Right lobe of liver (tissue), 6 donors: ENCODE results near the gene MED27. TPM values are rescaled to one million over a fixed set of nuclear protein-coding genes. Genes with fewer than 3 reads are reported as not detected.

Experiments
- ATAC-seq, 4 donors: fragments of 200-7000 bp; cut with Tn5 transposase; one replicate each; pipeline ENCODE4 v1.9.1; 2020; ENCODE audit warnings: mild to moderate bottlenecking in 4 of 4, moderate library complexity in 4 of 4
- DNase-seq, 3 donors: peaks; one replicate each; pipeline ENCODE4 v3.0.0-alpha.2; 2020
- H3K27ac ChIP-seq, 3 donors: fragments of 200-600 bp; one replicate each; pipeline ENCODE4 v1.8.0; 2022
- H3K27me3 ChIP-seq, 2 donors: fragments of 200-600 bp; one replicate each; pipeline ENCODE4 v1.8.0; 2022
- H3K36me3 ChIP-seq, 4 donors: fragments of 200-600 bp; sonication (generic) in 1 of 4; one replicate each; pipeline versions ENCODE4 v1.5.1 to v1.8.0; 2017 to 2022; ENCODE audit warnings: control low read depth in 1 of 4
- H3K4me1 ChIP-seq, 4 donors: fragments of 200-600 bp; sonication (generic) in 1 of 4; one replicate each; pipeline versions ENCODE4 v1.5.1 to v1.8.0; 2017 to 2022; ENCODE audit warnings: control low read depth in 1 of 4
- H3K4me3 ChIP-seq, 3 donors: fragments of 200-600 bp; one replicate each; pipeline ENCODE4 v1.8.0; 2022
- H3K9me3 ChIP-seq, 4 donors: fragments of 200-600 bp; sonication (generic) in 1 of 4; one replicate each; pipeline versions ENCODE4 v1.5.1 to v1.8.0; 2017 to 2022; ENCODE audit warnings: control low read depth in 1 of 4
- CTCF ChIP-seq, 4 donors: fragments of 200-600 bp in 3 of 4; fragments of 450-650 bp in 1 of 4; IDR thresholded peaks; one replicate each; pipeline versions ENCODE4 v1.5.1 to v1.8.0; 2016 to 2022; ENCODE audit warnings: antibody characterized with exemption in 4 of 4, mild to moderate bottlenecking in 2 of 4
- POLR2A ChIP-seq: fragments of 450-650 bp; IDR thresholded peaks from one replicate; pipeline ENCODE4 v1.6.1; 2017; ENCODE audit warnings: antibody characterized with exemption, mild to moderate bottlenecking
- WGBS: methylation state at CpG from one replicate; pipeline ENCODE4 v1.1.6; 2018; ENCODE audit warnings: low coverage, low lambda C conversion rate; ENCODE audit not compliant: insufficient coverage; ENCODE audit errors: missing lambda C conversion rate; 5-methylcytosine and 5-hydroxymethylcytosine counted together
- intact Hi-C, 2 donors: fragments of 100-400 bp; cut with DNase I; formaldehyde crosslinking; loops; one replicate each; pipeline versions ENCODE4 v1.11.2 to v1.14.1; 2022
- total RNA-seq, 6 experiments: library from RNA; depleted of rRNA in 2 of 6; stranded (reverse); fragments of >200 nt in 2 of 6; fragmentation: NEBNext Ultra II Directional in 3 of 6; extraction: Animal tissue kit (Norgen Biotek cat#: 25700) in 3 of 6; gene quantifications; one replicate each; pipeline versions ENCODE4 v1.1.0 to v1.2.4, GENCODE V29; 2016 to 2023
- donor health status: DM: no; HTN: yes; CAD: no.
- donor health status: DM: no; HTN: no; CAD: no.
- donor health status: DM: no; HTN: no; CAD: no.
- donor health status: DM: no; HTN: yes; CAD: no.
- donor health status: DM: no; HTN: yes; CAD: no.

MED27 gene
- total RNA-seq, 6 experiments from 2014 or later, result 4.6 to 7.3 (median 6.1) TPM

- Histone ChIP-seq H3K27me3 (no peaks in the 10 kb centered on the region), H3K36me3 (peaks cover 0 to 3% (median 0%) of the 10 kb centered on the region in 4 donors), H3K4me3 (no peak overlapping the region), H3K27ac (no peak overlapping the region), H3K9me3 (no peaks in the 10 kb centered on the region), H3K4me1 (no peaks in the 10 kb centered on the region)
- no peak for ATAC-seq
- TF ChIP-seq POLR2A (no peak), CTCF (IDR thresholded peaks at IDR 0.05) (no peak)
- no peak for DNase-seq
- intact Hi-C loops, result no loop called here
- 81% methylated on average over 4 of the region's 5 CpGs for WGBS
These were observed 38.9 kb downstream of the MED27 start for GRCh38 chr9:132040808-132041207.

- intact Hi-C loops, result no loop called here
- peaks cover 0 to 3% (median 0%) of the 10 kb centered on the region in 4 donors for H3K36me3 ChIP-seq
- no peak overlapping the region for H3K4me3 ChIP-seq
- no peak for TF ChIP-seq POLR2A
- TF ChIP-seq CTCF (IDR thresholded peaks at IDR 0.05), result no peak
- H3K4me1 ChIP-seq, result no peaks in the 10 kb centered on the region
- H3K27me3 ChIP-seq, result no peaks in the 10 kb centered on the region
- no peaks in the 10 kb centered on the region for H3K9me3 ChIP-seq
- no peak overlapping the region for H3K27ac ChIP-seq
- WGBS, result 94% methylated on average over 9 of the region's 10 CpGs
- ATAC-seq (no peak), DNase-seq (no peak)
These were observed 39.4 kb downstream of the MED27 start for GRCh38 chr9:132040246-132040645.

- DNase-seq (no peak), ATAC-seq (no peak)
- H3K27me3 ChIP-seq, result no peaks in the 10 kb centered on the region
- no peaks in the 10 kb centered on the region for H3K9me3 ChIP-seq
- H3K27ac ChIP-seq, result no peak overlapping the region
- H3K4me3 ChIP-seq, result no peak overlapping the region
- TF ChIP-seq POLR2A (no peak), CTCF (IDR thresholded peaks at IDR 0.05) (no peak)
- WGBS, result 95% methylated on average over 4 of the region's 9 CpGs
- intact Hi-C loops, result no loop called here
- H3K36me3 ChIP-seq, result peaks cover 0 to 3% (median 0%) of the 10 kb centered on the region in 4 donors
- no peaks in the 10 kb centered on the region for H3K4me1 ChIP-seq
These were observed 40.4 kb downstream of the MED27 start for GRCh38 chr9:132039284-132039683.

DNA sequence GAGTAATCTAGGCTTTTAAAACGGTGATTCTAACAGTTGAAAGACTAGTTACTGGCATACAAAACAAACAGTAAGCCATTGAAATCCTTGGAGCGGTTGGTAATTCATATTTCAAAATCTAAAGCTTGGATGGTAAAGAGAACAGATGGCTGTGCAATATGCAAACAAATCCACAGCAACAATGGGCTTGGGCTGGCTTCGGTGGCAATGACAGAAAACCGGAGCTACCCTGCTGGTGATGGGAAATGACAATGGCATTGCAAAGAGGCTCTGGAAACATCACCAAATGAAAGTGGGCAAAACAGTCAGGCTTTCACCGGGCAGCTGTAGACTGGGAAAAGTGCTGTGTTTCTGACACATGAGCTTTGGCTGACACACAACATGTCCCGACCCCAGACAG is 42.2 kb downstream of the MED27 start:
- no peaks in the 10 kb centered on the region for H3K27me3 ChIP-seq
- intact Hi-C loops, result no loop called here
- H3K36me3 ChIP-seq, result peaks cover 0 to 3% (median 0%) of the 10 kb centered on the region in 4 donors
- ATAC-seq, result no peak
- no peak for DNase-seq
- H3K4me1 ChIP-seq, result no peaks in the 10 kb centered on the region
- TF ChIP-seq CTCF (IDR thresholded peaks at IDR 0.05), result no peak
- no peak for TF ChIP-seq POLR2A
- no peak overlapping the region for H3K27ac ChIP-seq
- H3K9me3 ChIP-seq, result no peaks in the 10 kb centered on the region
- 89% methylated on average over 4 of the region's 6 CpGs for WGBS
- H3K4me3 ChIP-seq, result no peak overlapping the region

DNA sequence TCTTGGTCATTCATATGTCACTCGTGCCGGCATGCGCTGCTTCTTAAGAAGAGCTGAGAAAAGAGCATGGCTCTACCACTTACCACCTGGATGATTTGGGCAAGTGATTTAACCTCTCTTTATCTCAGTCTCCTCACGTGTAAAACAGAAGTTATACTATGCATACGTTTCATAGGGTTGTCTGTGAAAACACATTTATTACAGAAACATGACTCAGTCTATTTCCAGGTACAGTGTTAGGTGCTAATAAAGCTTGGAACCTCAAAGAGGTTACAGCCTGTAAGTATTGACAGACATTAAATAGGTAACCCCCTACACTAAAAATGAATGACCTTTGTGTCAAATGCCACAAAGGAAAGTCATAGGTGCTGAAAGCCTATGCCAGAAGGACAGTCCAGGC is 43.1 kb downstream of the MED27 start:
- no peak for TF ChIP-seq POLR2A
- TF ChIP-seq CTCF (IDR thresholded peaks at IDR 0.05), result no peak
- H3K27me3 ChIP-seq, result no peaks in the 10 kb centered on the region
- no peaks in the 10 kb centered on the region for H3K4me1 ChIP-seq
- 90% methylated on average over 5 of the region's 5 CpGs for WGBS
- no peak for DNase-seq
- ATAC-seq, result no peak
- no peaks in the 10 kb centered on the region for H3K9me3 ChIP-seq
- H3K27ac ChIP-seq, result no peak overlapping the region
- intact Hi-C loops, result no loop called here
- no peak overlapping the region for H3K4me3 ChIP-seq
- peaks cover 0 to under 1% (median 0%) of the 10 kb centered on the region in 4 donors for H3K36me3 ChIP-seq
